T-helper 17 cell (primary cell): Measurements from ENCODE around the gene POU2F2. TPM values are rescaled to one million over a fixed set of nuclear protein-coding genes. Genes with fewer than 3 reads are reported as not detected.

ENCODE experiments used
- ATAC-seq: fragments of 150-1000 bp; cut with Tn5 transposase; 2 replicates; pipeline ENCODE4 v1.10.0; 2021; ENCODE audit warnings: mild to moderate bottlenecking, moderate library complexity
- DNase-seq, 3 donors: peaks; one replicate each; pipeline versions ENCODE4 v3.0.0 to v3.0.0-alpha.2; 2020 to 2021
- H3K9me3 ChIP-seq: one replicate; pipeline ENCODE4 v1.7.0; 2013; ENCODE audit warnings: low read length, mild to moderate bottlenecking; ENCODE audit not compliant: control insufficient read depth, poor library complexity, severe bottlenecking
- H3K27ac Mint-ChIP-seq: one replicate; pipeline ENCODE4 v1.8.0; 2022; ENCODE audit warnings: mild to moderate bottlenecking, moderate library complexity, mixed read lengths
- H3K27me3 Mint-ChIP-seq: one replicate; pipeline ENCODE4 v1.8.0; 2022; ENCODE audit warnings: mixed read lengths
- H3K36me3 Mint-ChIP-seq: one replicate; pipeline ENCODE4 v1.8.0; 2022; ENCODE audit warnings: low read depth, mixed read lengths
- H3K4me1 Mint-ChIP-seq: one replicate; pipeline ENCODE4 v1.8.0; 2022; ENCODE audit warnings: mild to moderate bottlenecking, mixed read lengths
- H3K4me3 Mint-ChIP-seq: one replicate; pipeline ENCODE4 v1.8.0; 2022; ENCODE audit warnings: mild to moderate bottlenecking, moderate library complexity, mixed read lengths
- total RNA-seq, 4 donors: library from RNA in 2 of 4; stranded (reverse) in 2 of 4; gene quantifications; one replicate each; pipeline ENCODE4 v1.2.3 and lab custom pipeline; 2022 to 2026

Gene POU2F2
- total RNA-seq, 2 donors from 2014 or later = 24.5 to 42.7 TPM

DNA sequence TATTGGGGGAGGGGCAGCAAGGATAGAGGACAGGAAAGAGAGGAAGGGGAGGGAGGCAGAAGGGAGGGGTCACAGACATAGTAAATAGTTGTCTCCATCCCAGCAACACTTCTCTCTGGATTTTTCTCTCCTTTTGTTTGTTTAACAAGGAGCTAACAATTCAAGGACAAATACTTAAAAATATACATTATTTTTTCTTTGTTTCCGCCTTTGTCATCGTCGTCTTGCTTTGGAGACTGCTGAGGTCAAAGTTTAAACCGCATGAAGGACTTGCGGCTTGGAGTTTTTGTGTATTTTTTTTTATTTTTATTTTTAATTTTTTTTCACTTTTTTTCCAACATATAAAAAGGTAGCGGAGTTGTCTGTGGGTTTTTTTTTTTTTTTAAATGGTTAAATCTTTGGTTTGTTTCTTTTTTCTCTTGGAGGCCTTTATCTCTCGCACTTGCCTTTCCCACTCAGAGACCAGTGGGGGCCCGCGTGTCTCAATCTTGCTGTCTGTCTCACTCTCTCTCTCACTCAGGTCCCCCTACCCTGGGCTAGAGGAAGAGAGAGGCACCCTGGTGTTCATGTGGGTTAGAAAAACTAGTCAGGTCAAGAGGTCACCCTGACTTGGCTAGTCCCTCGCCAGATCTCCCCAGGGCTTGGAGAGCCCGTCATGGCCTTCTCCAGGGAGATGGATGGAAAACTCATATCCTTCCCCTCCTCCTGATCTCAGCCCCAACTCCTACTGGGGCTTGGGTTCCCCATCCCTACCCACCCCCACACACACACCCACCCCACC is 45.3 kb downstream of the POU2F2 start:
- DNase-seq (no peak), ATAC-seq (no peak)
- Mint-ChIP-seq H3K27me3 (no peaks in the 10 kb centered on the region), H3K36me3 (peaks cover 3% of the 10 kb centered on the region), H3K4me1 (peaks cover 31% of the 10 kb centered on the region), H3K27ac (no peak overlapping the region), H3K4me3 (no peak overlapping the region)
- H3K9me3 ChIP-seq = no peaks in the 10 kb centered on the region

DNA sequence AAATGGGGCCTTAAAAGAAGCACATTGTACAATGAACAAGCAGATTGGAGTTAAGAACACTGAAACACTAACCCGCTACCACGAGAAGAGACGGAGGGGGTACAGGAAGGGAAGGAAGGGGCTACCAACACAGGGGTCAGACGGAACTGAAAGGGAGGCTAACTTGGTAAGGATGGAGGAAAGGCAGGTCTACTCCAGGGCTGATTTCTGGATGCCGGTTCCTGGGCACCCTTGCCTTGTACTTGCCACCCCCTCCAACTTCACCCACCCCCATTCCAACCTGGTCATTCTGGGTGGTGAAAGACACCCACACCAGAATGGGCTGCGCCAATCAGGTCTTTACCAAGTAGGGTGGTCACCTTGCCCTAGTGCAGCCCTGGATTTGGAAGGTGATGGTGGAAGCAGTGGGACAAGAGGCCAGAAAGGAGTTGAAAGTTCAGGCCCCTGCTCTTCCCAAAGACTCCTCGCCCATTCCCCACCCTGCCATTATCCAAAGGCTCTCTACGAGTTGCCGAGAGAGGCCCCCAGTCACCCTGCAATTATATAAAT is 46.0 kb downstream of the POU2F2 start:
- Mint-ChIP-seq H3K4me3 (no peak overlapping the region), H3K27ac (no peak overlapping the region), H3K27me3 (no peaks in the 10 kb centered on the region), H3K4me1 (peaks cover 37% of the 10 kb centered on the region), H3K36me3 (peaks cover 3% of the 10 kb centered on the region)
- H3K9me3 ChIP-seq = no peaks in the 10 kb centered on the region
- ATAC-seq (no peak), DNase-seq (no peak)

DNA sequence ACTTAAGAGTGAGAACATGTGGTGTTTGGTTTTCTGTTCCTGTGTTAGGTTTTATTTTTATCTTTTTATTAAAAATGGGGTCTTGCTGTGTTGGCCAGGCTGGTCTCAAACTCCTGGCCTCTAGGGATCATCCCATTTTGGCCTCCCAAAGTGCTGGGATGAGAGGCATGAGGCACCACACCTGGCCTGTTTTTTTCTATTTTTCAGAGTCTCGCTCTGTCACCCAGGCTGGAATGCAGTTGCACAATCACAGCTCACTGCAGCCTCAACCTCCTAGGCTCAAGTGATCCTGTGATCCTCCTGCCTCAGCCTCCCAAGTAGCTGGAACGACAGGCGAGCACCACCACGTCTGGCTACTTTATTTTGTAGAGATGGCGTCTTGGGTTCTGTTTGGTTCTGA is 48.7 kb downstream of the POU2F2 start:
- Mint-ChIP-seq H3K27me3 (no peaks in the 10 kb centered on the region), H3K4me1 (peaks cover 16% of the 10 kb centered on the region), H3K4me3 (no peak overlapping the region), H3K27ac (peak overlapping the region; percentile 71), H3K36me3 (no peaks in the 10 kb centered on the region)
- H3K9me3 ChIP-seq = no peaks in the 10 kb centered on the region
- ATAC-seq = no peak
- DNase-seq = no peak

GRCh38 chr19:42081584-42082203 is 50.6 kb downstream of the POU2F2 start:
- DNase-seq (no peak), ATAC-seq (peak; percentile 68)
- Mint-ChIP-seq H3K4me1 (peaks cover 29% of the 10 kb centered on the region), H3K27ac (peak overlapping the region; percentile 41), H3K27me3 (no peaks in the 10 kb centered on the region), H3K36me3 (no peaks in the 10 kb centered on the region), H3K4me3 (peak overlapping the region; percentile 19)
- H3K9me3 ChIP-seq = no peaks in the 10 kb centered on the region

DNA sequence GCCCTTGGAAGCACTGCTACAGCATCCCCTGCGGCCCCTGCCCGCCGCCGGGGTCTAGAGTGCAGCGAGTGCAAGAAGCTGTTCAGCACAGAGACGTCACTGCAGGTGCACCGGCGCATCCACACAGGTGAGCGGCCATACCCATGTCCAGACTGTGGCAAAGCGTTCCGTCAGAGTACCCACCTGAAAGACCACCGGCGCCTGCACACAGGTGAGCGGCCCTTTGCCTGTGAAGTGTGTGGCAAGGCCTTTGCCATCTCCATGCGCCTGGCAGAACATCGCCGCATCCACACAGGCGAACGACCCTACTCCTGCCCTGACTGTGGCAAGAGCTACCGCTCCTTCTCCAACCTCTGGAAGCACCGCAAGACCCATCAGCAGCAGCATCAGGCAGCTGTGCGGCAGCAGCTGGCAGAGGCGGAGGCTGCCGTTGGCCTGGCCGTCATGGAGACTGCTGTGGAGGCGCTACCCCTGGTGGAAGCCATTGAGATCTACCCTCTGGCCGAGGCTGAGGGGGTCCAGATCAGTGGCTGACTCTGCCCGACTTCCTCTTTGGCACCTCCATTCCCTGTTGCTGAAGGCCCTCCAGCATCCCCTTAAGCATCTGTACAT is 51.4 kb downstream of the POU2F2 start:
- Mint-ChIP-seq H3K4me1 (peaks cover 32% of the 10 kb centered on the region), H3K4me3 (no peak overlapping the region), H3K27ac (no peak overlapping the region), H3K27me3 (no peaks in the 10 kb centered on the region), H3K36me3 (peaks cover 2% of the 10 kb centered on the region)
- ATAC-seq (no peak), DNase-seq (no peak)
- no peaks in the 10 kb centered on the region for H3K9me3 ChIP-seq

- peaks cover 38% of the 10 kb centered on the region for H3K4me1 Mint-ChIP-seq
- no peaks in the 10 kb centered on the region for H3K9me3 ChIP-seq
- peaks cover 3% of the 10 kb centered on the region for H3K36me3 Mint-ChIP-seq
Observed at GRCh38 chr19:42079886-42080763, 52.1 kb downstream of the POU2F2 start.

GRCh38 chr19:42079276-42079669 is 53.0 kb downstream of the POU2F2 start:
- Mint-ChIP-seq H3K36me3 (peaks cover 3% of the 10 kb centered on the region), H3K27ac (peak overlapping the region; percentile 80), H3K4me1 (peaks cover 38% of the 10 kb centered on the region), H3K27me3 (no peaks in the 10 kb centered on the region), H3K4me3 (peak overlapping the region; percentile 9)
- ATAC-seq (no peak), DNase-seq (no peak)
- no peaks in the 10 kb centered on the region for H3K9me3 ChIP-seq

More at GRCh38 chr19:42079886-42080763, 52.1 kb downstream of the POU2F2 start:
- H3K27ac Mint-ChIP-seq = peak overlapping the region; percentile 80
- ATAC-seq (no peak), DNase-seq (no peak)
- no peak overlapping the region for H3K4me3 Mint-ChIP-seq
- no peaks in the 10 kb centered on the region for H3K27me3 Mint-ChIP-seq

DNA sequence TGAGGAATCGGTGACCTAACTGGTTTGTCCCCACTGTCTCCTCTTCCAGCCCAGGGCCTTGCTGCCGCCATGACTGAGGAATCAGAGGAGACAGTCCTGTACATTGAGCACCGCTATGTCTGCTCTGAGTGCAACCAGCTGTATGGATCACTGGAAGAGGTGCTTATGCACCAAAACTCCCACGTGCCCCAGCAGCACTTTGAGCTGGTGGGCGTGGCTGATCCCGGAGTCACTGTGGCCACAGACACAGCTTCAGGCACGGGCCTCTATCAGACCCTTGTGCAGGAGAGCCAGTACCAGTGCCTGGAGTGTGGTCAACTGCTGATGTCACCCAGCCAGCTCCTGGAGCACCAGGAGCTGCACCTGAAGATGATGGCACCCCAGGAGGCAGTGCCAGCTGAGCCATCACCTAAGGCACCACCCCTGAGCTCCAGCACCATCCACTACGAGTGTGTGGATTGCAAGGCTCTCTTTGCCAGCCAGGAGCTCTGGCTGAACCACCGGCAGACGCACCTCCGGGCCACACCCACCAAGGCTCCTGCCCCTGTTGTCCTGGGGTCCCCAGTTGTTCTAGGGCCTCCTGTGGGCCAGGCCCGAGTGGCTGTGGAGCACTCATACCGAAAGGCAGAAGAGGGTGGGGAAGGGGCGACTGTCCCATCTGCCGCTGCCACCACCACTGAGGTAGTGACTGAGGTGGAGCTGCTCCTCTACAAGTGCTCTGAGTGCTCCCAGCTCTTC is 53.5 kb downstream of the POU2F2 start:
- Mint-ChIP-seq H3K36me3 (peaks cover 3% of the 10 kb centered on the region), H3K4me1 (peaks cover 38% of the 10 kb centered on the region), H3K4me3 (peak overlapping the region; percentile 92), H3K27me3 (no peaks in the 10 kb centered on the region), H3K27ac (peak overlapping the region; percentile 80)
- no peak for DNase-seq
- no peak for ATAC-seq
- no peaks in the 10 kb centered on the region for H3K9me3 ChIP-seq

DNA sequence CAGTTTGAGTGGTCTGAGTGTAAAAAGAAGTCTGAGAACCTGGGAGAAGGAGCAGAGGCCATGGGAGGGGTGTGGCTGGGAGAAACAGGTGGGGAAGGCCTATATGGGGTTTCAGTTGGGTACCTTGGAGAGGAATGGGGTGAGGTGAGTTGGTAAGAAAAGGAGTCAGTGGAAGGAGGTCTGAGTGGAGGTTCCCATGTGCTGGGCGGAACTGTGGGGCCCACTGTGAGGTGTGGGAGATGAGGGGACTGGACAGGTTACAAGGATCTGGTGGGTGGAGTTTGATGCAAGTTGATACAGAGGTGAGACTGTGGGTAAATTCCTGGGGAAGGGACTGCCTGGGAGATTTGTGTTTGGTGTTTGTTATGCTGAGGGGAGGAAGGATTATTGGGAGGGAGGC is 54.2 kb downstream of the POU2F2 start:
- no peak for ATAC-seq
- DNase-seq = no peak
- H3K27ac Mint-ChIP-seq = peak overlapping the region; percentile 97
- H3K4me3 Mint-ChIP-seq = peak overlapping the region; percentile 92
- peaks cover 3% of the 10 kb centered on the region for H3K36me3 Mint-ChIP-seq
- no peaks in the 10 kb centered on the region for H3K9me3 ChIP-seq
- peaks cover 38% of the 10 kb centered on the region for H3K4me1 Mint-ChIP-seq
- H3K27me3 Mint-ChIP-seq = no peaks in the 10 kb centered on the region

DNA sequence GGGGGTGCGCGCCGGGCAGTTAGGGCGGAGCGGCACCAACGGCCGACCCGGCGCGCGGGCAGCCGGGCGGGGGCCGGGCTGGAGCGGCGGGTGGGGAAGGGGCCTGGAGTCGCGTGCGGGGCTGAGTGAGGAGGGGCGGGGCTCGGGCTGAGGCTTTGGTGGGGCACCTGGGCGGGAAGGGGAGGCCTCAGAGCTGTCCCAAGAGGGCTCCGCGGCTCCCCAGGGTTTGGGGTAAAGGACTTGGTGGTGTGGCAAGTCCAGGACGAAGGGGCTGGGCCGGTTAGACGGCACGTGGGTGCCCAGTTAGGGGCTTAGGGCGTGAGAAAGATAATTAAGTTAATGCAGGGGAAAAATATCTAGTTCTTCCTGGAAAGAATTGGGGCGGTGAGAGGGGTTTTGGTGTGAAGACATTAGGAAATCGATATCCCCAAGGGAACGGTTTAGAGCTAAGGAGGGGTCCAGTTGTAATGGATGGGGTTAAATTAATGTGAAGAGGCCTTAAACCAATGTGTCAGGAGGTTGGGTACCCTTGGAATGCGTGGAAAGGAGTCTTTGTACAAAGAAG is 55.8 kb downstream of the POU2F2 start:
- Mint-ChIP-seq H3K27ac (peak overlapping the region; percentile 97), H3K4me1 (peaks cover 33% of the 10 kb centered on the region), H3K36me3 (peaks cover 3% of the 10 kb centered on the region), H3K4me3 (peak overlapping the region; percentile 92), H3K27me3 (no peaks in the 10 kb centered on the region)
- DNase-seq (peak in 2 of 3 donors; percentile 22 to 39), ATAC-seq (peak; percentile 0)
- H3K9me3 ChIP-seq = no peaks in the 10 kb centered on the region

DNA sequence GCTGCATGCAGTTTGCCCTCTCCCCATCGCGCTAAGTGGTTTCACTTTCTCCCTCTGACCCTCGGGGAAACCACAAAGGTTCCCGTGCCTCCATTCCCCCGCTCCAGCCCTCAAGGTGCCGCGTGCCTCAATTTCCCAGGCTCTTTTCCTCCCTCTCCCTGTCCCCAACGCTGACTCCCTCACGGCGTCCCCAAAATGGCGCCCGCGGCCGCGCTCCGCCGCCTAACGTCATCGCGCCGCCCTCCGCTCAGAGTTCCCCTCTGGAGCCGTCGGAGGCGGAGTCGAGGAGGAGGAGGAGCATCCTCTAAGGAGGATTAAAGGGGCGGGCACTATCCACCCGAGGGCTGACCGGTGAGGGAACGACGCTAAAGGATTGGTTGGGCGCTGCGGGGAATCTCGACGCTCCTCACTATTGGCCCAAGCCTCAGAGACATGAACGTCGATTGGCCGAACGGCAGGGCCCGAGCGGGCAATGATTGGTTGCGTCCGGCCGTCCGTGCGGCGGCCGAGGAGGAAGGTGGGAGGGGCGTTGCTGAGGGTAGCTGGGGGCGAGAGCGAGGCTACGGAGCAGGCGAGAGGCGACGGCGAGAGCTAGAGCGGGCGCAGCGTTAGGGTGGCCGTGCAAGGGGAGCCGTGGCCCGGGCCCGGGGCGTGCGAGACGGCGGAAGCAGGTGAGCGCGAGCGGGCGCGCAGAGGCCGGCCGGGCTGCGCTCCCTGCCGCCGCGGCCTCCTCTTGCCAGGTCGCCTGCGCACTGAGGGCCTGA is 56.4 kb downstream of the POU2F2 start, which contains the start of gene ZNF574:
ZNF574 (plus strand) TSS at position 551 of the 764 bp plus-strand sequence. CDS start 2,441 bp downstream, outside the sequence.
- peak; percentile 91 to 96 (median 94) for DNase-seq
- peak within 1 kb of the TSS; percentile 92 for H3K4me3 Mint-ChIP-seq

More for the DNA sequence above, 56.4 kb downstream of the POU2F2 start, which contains the start of gene ZNF574:
- peaks cover 31% of the 10 kb centered on the region for H3K4me1 Mint-ChIP-seq
- no peaks in the 10 kb centered on the region for H3K9me3 ChIP-seq
- no peaks in the 10 kb centered on the region for H3K27me3 Mint-ChIP-seq
- H3K36me3 Mint-ChIP-seq = peaks cover 3% of the 10 kb centered on the region
- H3K27ac Mint-ChIP-seq = peak within 1 kb of the TSS; percentile 97
- ATAC-seq = peak; percentile 96
